Kidney (tissue), 14 donors: ENCODE measurements around the gene PKNOX2. TPM values are rescaled to one million over a fixed set of nuclear protein-coding genes. Genes with fewer than 3 reads are reported as not detected.
A peak's percentile ranks its signal among the peaks of the same experiment; 100 is the strongest.

Experiments
- DNase-seq, 5 donors: peaks; one replicate each; pipeline ENCODE4 v3.0.0-alpha.2; 2013 to 2020
- FAIRE-seq: peaks from 2 replicates; lab custom pipeline; 2012; peaks lifted over from hg19 to GRCh38; lab: Jason Lieb, UNC
- H3K27ac ChIP-seq, 2 donors: one replicate each; pipeline ENCODE4 v1.7.0; 2013; ENCODE audit warnings: low read depth in 2 of 2, low read length in 2 of 2, inconsistent platforms in 1 of 2
- H3K27me3 ChIP-seq: one replicate; pipeline ENCODE4 v1.7.1; 2013; ENCODE audit warnings: low read length, inconsistent platforms; ENCODE audit not compliant: control insufficient read depth, insufficient read depth
- H3K36me3 ChIP-seq, 3 donors: one replicate each; pipeline versions ENCODE4 v1.7.0 to v1.7.1; 2013; ENCODE audit warnings: low read length in 3 of 3, control low read depth in 1 of 3, inconsistent platforms in 1 of 3; ENCODE audit not compliant: insufficient read depth in 3 of 3, control insufficient read depth in 2 of 3
- H3K4me1 ChIP-seq, 3 donors: one replicate each; pipeline versions ENCODE4 v1.7.0 to v1.7.1; 2013; ENCODE audit warnings: low read length in 3 of 3, inconsistent platforms in 1 of 3, low read depth in 1 of 3; ENCODE audit not compliant: control insufficient read depth in 2 of 3, insufficient read depth in 2 of 3
- H3K4me3 ChIP-seq, 3 donors: one replicate each; pipeline versions ENCODE4 v1.7.0 to v1.8.1; 2013; ENCODE audit warnings: low read length in 3 of 3, control low read depth in 1 of 3, inconsistent platforms in 1 of 3
- H3K9ac ChIP-seq, 3 donors: one replicate each; pipeline versions ENCODE4 v1.7.0 to v1.7.1; 2013; ENCODE audit warnings: low read length in 3 of 3, control low read depth in 1 of 3, inconsistent platforms in 1 of 3
- H3K9me3 ChIP-seq, 3 donors: one replicate each; pipeline versions ENCODE4 v1.7.0 to v1.7.1; 2013; ENCODE audit warnings: low read length in 3 of 3, control low read depth in 1 of 3, inconsistent platforms in 1 of 3; ENCODE audit not compliant: control insufficient read depth in 2 of 3, insufficient read depth in 1 of 3
- intact Hi-C: fragments of 100-400 bp; cut with DNase I; formaldehyde crosslinking; loops from one replicate; pipeline ENCODE4 v1.11.1; 2022
- polyA plus RNA-seq: library from polyadenylated mRNA; stranded (reverse); fragments of 350-450 nt; fragmentation: Illumina TruSeq; extraction: RNeasy Lipid Tissue Mini Kit (QIAGEN cat#74804); gene quantifications from one replicate; pipeline ENCODE4 v1.2.3, GENCODE V29; 2014; ENCODE audit warnings: low read depth, low replicate concordance; ENCODE audit not compliant: insufficient read depth
- total RNA-seq: library from RNA; stranded (reverse); fragmentation: NEBNext Ultra II Directional; extraction: Animal tissue kit (Norgen Biotek cat#: 25700); gene quantifications from one replicate; pipeline ENCODE4 v1.2.1, GENCODE V29; 2021
- TF ChIP-seq, protein P1 (sequence below): IDR thresholded peaks from 3 replicates; pipeline ENCODE4 v1.5.1; 2012; ENCODE audit warnings: mild to moderate bottlenecking, moderate library complexity, borderline replicate concordance; ENCODE audit not compliant: insufficient read depth; ENCODE audit errors: extremely low read depth
- donor health status: control.
- donor health status: control.
- donor health status: control.
- donor health status: control.
- donor health status: control.
- donor health status: DM: yes; HTN: yes; CAD: no.
- donor health status: Normal renal cell carcinoma (clear cell type).

Gene PKNOX2
- total and polyA plus RNA-seq, 2 donors from 2014 or later = 1.5 to 6.0 TPM

DNA sequence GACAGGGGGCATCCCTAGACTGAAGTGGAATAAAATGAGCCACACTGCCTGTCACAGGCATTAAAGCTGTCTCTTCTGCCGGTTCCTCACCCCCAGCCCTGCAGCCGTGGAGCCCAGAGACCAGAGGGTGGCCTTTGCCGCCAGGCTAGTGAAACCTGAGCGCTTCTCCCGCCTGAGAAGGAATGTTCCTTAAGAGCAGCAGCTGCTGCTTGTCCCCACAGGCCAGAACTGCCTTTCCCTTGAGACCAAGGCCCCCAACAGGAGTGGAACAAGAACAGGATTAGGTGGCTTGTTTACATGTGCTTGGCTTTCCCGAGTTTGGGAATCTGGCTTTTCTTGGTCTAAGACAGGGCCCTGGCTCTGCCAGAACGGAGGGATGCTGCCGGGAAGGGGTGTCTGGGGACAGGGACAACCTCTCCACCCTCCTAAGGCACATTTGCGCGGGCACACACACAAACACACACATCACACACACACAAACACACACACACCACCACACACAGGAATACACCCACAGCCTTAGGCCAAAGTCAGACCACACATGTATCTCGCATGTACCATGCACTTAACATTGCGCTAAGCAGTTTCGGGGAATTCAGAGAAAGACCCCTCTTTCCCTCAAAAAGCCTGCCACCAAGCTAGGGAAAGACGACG lies 239.7 kb downstream of the PKNOX2 start:
- Histone ChIP-seq H3K27ac (no peak overlapping the region), H3K4me1 (peaks cover 0 to 3% (median 0%) of the 10 kb centered on the region in 3 donors), H3K9me3 (no peaks in the 10 kb centered on the region), H3K4me3 (no peak overlapping the region), H3K9ac (no peak overlapping the region), H3K36me3 (no peaks in the 10 kb centered on the region), H3K27me3 (no peaks in the 10 kb centered on the region)
- TF ChIP-seq, protein P1, sequence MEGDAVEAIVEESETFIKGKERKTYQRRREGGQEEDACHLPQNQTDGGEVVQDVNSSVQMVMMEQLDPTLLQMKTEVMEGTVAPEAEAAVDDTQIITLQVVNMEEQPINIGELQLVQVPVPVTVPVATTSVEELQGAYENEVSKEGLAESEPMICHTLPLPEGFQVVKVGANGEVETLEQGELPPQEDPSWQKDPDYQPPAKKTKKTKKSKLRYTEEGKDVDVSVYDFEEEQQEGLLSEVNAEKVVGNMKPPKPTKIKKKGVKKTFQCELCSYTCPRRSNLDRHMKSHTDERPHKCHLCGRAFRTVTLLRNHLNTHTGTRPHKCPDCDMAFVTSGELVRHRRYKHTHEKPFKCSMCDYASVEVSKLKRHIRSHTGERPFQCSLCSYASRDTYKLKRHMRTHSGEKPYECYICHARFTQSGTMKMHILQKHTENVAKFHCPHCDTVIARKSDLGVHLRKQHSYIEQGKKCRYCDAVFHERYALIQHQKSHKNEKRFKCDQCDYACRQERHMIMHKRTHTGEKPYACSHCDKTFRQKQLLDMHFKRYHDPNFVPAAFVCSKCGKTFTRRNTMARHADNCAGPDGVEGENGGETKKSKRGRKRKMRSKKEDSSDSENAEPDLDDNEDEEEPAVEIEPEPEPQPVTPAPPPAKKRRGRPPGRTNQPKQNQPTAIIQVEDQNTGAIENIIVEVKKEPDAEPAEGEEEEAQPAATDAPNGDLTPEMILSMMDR = no peak
- FAIRE-seq (no peak), DNase-seq (peak; percentile 44 to 92 (median 86))
- intact Hi-C loops = no loop called here

DNA sequence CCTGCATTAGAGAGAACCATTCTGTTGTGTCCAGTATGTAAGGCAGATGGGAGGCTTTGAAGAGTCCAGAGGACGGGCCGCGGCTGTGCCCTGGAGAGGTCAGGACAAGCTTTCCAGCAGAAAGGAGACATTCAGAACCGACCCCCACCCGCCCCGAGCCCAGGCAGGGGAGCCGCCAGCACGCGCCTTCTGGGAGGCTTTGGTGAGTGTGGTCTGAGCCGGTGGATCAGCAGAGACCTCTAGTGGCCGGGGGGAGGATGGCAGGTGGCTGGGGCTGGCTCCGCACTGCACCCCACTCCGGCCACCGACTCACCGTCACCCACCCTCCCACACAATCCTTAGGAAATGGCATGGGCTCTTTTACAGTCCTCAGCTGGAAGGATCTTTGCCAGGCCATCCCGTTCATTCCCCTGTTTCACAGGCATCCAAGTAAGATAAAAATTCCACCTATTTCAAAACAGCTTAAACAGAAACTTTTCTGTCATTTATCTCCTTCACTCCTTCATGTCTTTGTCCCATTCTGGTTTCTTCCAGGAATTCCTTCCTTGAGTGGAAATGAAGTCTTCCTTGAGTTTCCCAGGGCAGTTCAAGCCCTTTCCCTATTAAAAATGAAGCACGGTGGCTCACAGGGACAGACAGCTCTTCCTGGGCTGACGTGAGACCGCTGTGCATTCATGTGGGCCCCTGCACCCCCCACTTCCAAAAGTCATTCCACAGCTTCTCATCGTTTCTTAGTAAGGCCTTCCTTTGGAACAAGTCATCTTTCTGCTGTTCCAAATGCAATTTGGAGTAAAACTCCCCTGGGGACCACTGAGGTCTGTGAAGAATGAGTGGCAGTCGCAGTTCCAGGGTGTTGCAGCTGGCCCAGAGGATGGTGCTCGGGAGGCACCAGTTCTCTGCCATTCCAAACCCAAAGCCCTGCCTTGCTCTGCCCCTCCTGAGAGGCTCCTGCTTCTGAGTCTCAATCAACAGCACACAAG lies 240.6 kb downstream of the PKNOX2 start:
- Histone ChIP-seq H3K27ac (no peak overlapping the region), H3K9me3 (no peaks in the 10 kb centered on the region), H3K9ac (no peak overlapping the region), H3K27me3 (no peaks in the 10 kb centered on the region), H3K36me3 (no peaks in the 10 kb centered on the region), H3K4me1 (peaks cover 0 to 3% (median 0%) of the 10 kb centered on the region in 3 donors), H3K4me3 (no peak overlapping the region)
- intact Hi-C loops = no loop called here
- FAIRE-seq (no peak), DNase-seq (peak; percentile 82 to 90 (median 84))
- TF ChIP-seq, protein P1 = peak; percentile 87

DNA sequence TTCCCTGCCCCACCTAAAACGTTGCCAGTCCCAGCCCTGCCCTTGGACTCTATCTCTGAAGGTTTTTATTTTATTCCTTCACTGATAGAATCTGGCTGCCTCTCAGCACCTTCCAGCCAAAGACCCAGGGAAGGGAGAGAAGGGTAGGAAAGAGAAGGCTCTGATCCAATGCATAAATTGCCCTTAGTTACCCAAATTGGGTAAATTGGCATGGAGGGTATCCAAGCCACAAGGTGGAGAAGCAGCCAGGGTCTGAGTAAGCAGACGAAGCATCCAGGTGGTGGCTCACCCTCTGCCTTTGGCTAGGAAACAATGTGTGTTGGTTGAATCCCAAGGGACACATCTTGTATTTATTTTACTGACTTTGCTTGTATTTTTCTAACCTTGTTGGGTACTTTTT lies 242.5 kb downstream of the PKNOX2 start:
- FAIRE-seq (no peak), DNase-seq (no peak)
- intact Hi-C loops = no loop called here
- Histone ChIP-seq H3K36me3 (no peaks in the 10 kb centered on the region), H3K27ac (no peak overlapping the region), H3K4me1 (peaks cover 0 to 3% (median 0%) of the 10 kb centered on the region in 3 donors), H3K4me3 (no peak overlapping the region), H3K27me3 (no peaks in the 10 kb centered on the region), H3K9ac (no peak overlapping the region), H3K9me3 (no peaks in the 10 kb centered on the region)
- TF ChIP-seq, protein P1 = no peak
